SK-N-SH (cell line): Measurements from ENCODE around the gene RAX.

Experiments
- CHD2 ChIP-seq: fragments of 150-350 bp; IDR thresholded peaks from 2 replicates; pipeline ENCODE4 v1.6.1; 2018; ENCODE audit warnings: low read length; ENCODE audit not compliant: partially characterized antibody
- EP300 ChIP-seq, 2 experiments: IDR thresholded peaks; 2 replicates each; pipeline versions ENCODE4 v1.4.0 to v1.6.1; 2012; ENCODE audit warnings: borderline replicate concordance in 1 of 2, low read depth in 1 of 2, low read length in 1 of 2
- EZH2phosphoT487 ChIP-seq: fragments of 200-600 bp; sonication (generic); IDR thresholded peaks from 2 replicates; pipeline ENCODE4 v1.6.1; 2017; ENCODE audit warnings: low read depth, mixed run types, mild to moderate bottlenecking, antibody characterized with exemption, moderate library complexity, borderline replicate concordance
- FOSL2 ChIP-seq: IDR thresholded peaks from 2 replicates; pipeline ENCODE4 v1.4.0; 2012; ENCODE audit warnings: low read depth, mild to moderate bottlenecking, moderate library complexity, borderline replicate concordance
- JUND ChIP-seq: IDR thresholded peaks from 2 replicates; pipeline ENCODE4 v1.4.0; 2012
- POLR2AphosphoS5 ChIP-seq: IDR thresholded peaks from 2 replicates; pipeline ENCODE4 v1.6.1; 2012; ENCODE audit warnings: low read depth, low read length
- TAF1 ChIP-seq: IDR thresholded peaks from 2 replicates; pipeline ENCODE4 v1.6.1; 2012; ENCODE audit warnings: low read depth, mild to moderate bottlenecking, low read length, moderate library complexity, borderline replicate concordance
- TCF12 ChIP-seq: IDR thresholded peaks from 2 replicates; pipeline ENCODE4 v1.4.0; 2012
- TF ChIP-seq, protein P1 (sequence below): fragments of 200-600 bp; sonication (generic); IDR thresholded peaks from 2 replicates; pipeline ENCODE4 v1.6.1; 2017; ENCODE audit warnings: antibody characterized with exemption, mild to moderate bottlenecking, moderate library complexity
- TF ChIP-seq, protein P2 (sequence below): fragments of 150-350 bp; IDR thresholded peaks from 2 replicates; pipeline ENCODE4 v1.6.1; 2016; ENCODE audit warnings: mild to moderate bottlenecking, low read depth, low read length
- TF ChIP-seq, protein P3 (sequence below): IDR thresholded peaks from 2 replicates; pipeline ENCODE4 v1.4.0; 2012; ENCODE audit warnings: low read depth, borderline replicate concordance
- TF ChIP-seq, protein P4 (sequence below): IDR thresholded peaks from 2 replicates; pipeline ENCODE4 v1.4.0; 2012; ENCODE audit warnings: low read depth, borderline replicate concordance
- TF ChIP-seq, protein P5 (sequence below): IDR thresholded peaks from 2 replicates; pipeline ENCODE4 v1.6.1; 2012; ENCODE audit warnings: mild to moderate bottlenecking, low read depth, low read length, moderate library complexity

DNA sequence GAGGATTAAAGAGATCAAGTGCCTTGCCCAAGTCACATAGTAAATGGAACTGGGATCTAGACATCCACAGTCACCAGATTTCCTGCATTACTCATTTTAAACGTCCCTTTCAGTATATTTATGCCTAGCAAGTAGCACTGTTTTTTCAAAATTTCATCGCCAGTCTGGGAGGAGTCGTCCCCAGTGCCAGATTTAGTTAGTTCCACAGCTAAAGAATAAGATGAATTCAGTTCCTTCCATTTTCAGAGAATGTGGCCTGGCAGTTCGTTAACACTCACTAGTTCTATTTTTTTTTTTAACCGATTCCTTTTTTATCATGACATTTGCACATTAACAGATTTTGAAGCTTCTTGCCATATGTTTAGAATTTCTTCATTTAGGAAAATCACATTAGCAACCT lies 42.1 kb downstream of the RAX start:
- TF ChIP-seq, protein P1, sequence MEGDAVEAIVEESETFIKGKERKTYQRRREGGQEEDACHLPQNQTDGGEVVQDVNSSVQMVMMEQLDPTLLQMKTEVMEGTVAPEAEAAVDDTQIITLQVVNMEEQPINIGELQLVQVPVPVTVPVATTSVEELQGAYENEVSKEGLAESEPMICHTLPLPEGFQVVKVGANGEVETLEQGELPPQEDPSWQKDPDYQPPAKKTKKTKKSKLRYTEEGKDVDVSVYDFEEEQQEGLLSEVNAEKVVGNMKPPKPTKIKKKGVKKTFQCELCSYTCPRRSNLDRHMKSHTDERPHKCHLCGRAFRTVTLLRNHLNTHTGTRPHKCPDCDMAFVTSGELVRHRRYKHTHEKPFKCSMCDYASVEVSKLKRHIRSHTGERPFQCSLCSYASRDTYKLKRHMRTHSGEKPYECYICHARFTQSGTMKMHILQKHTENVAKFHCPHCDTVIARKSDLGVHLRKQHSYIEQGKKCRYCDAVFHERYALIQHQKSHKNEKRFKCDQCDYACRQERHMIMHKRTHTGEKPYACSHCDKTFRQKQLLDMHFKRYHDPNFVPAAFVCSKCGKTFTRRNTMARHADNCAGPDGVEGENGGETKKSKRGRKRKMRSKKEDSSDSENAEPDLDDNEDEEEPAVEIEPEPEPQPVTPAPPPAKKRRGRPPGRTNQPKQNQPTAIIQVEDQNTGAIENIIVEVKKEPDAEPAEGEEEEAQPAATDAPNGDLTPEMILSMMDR, result no peak
- TF ChIP-seq EP300 (IDR thresholded peaks at IDR 0.05; ENCODE audit: borderline replicate concordance in 1 of 2, low read depth in 1 of 2, low read length in 1 of 2) (no peak), EZH2phosphoT487 (no peak), JUND (no peak), CHD2 (no peak), TCF12 (no peak), POLR2AphosphoS5 (no peak), FOSL2 (no peak), TAF1 (no peak)
- TF ChIP-seq, protein P2, sequence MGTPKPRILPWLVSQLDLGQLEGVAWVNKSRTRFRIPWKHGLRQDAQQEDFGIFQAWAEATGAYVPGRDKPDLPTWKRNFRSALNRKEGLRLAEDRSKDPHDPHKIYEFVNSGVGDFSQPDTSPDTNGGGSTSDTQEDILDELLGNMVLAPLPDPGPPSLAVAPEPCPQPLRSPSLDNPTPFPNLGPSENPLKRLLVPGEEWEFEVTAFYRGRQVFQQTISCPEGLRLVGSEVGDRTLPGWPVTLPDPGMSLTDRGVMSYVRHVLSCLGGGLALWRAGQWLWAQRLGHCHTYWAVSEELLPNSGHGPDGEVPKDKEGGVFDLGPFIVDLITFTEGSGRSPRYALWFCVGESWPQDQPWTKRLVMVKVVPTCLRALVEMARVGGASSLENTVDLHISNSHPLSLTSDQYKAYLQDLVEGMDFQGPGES, result no peak
- TF ChIP-seq, protein P3, sequence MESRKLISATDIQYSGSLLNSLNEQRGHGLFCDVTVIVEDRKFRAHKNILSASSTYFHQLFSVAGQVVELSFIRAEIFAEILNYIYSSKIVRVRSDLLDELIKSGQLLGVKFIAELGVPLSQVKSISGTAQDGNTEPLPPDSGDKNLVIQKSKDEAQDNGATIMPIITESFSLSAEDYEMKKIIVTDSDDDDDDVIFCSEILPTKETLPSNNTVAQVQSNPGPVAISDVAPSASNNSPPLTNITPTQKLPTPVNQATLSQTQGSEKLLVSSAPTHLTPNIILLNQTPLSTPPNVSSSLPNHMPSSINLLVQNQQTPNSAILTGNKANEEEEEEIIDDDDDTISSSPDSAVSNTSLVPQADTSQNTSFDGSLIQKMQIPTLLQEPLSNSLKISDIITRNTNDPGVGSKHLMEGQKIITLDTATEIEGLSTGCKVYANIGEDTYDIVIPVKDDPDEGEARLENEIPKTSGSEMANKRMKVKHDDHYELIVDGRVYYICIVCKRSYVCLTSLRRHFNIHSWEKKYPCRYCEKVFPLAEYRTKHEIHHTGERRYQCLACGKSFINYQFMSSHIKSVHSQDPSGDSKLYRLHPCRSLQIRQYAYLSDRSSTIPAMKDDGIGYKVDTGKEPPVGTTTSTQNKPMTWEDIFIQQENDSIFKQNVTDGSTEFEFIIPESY, result no peak
- TF ChIP-seq, protein P4, sequence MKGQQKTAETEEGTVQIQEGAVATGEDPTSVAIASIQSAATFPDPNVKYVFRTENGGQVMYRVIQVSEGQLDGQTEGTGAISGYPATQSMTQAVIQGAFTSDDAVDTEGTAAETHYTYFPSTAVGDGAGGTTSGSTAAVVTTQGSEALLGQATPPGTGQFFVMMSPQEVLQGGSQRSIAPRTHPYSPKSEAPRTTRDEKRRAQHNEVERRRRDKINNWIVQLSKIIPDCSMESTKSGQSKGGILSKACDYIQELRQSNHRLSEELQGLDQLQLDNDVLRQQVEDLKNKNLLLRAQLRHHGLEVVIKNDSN, result no peak
- TF ChIP-seq, protein P5, sequence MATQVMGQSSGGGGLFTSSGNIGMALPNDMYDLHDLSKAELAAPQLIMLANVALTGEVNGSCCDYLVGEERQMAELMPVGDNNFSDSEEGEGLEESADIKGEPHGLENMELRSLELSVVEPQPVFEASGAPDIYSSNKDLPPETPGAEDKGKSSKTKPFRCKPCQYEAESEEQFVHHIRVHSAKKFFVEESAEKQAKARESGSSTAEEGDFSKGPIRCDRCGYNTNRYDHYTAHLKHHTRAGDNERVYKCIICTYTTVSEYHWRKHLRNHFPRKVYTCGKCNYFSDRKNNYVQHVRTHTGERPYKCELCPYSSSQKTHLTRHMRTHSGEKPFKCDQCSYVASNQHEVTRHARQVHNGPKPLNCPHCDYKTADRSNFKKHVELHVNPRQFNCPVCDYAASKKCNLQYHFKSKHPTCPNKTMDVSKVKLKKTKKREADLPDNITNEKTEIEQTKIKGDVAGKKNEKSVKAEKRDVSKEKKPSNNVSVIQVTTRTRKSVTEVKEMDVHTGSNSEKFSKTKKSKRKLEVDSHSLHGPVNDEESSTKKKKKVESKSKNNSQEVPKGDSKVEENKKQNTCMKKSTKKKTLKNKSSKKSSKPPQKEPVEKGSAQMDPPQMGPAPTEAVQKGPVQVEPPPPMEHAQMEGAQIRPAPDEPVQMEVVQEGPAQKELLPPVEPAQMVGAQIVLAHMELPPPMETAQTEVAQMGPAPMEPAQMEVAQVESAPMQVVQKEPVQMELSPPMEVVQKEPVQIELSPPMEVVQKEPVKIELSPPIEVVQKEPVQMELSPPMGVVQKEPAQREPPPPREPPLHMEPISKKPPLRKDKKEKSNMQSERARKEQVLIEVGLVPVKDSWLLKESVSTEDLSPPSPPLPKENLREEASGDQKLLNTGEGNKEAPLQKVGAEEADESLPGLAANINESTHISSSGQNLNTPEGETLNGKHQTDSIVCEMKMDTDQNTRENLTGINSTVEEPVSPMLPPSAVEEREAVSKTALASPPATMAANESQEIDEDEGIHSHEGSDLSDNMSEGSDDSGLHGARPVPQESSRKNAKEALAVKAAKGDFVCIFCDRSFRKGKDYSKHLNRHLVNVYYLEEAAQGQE, result no peak
